Activated T-helper 1 cell treated with anti-CD3 and anti-CD28 coated beads, Interleukin-2, amount 50 U/mL, for 16 hours (primary cell): Measurements from ENCODE around the gene THG1L.

ENCODE experiments used
- DNase-seq, 2 donors: peaks; one replicate each; pipeline ENCODE4 v3.0.0-alpha.2; 2020; ENCODE audit warnings: low read depth in 1 of 2, low spot score in 1 of 2

The THG1L gene

GRCh38 chr5:157756122-157756521 lies 24.9 kb downstream of the THG1L start:
- DNase-seq = no peak

- DNase-seq = no peak
Measured at GRCh38 chr5:157758706-157759105, 27.5 kb downstream of the THG1L start.

- DNase-seq = no peak
Measured at GRCh38 chr5:157761690-157762621, 30.7 kb downstream of the THG1L start.

- DNase-seq = no peak
Measured at GRCh38 chr5:157764531-157764930, 33.3 kb downstream of the THG1L start.

- no peak for DNase-seq
Measured at GRCh38 chr5:157766442-157766841, 35.2 kb downstream of the THG1L start.

- DNase-seq = no peak
Measured at GRCh38 chr5:157766902-157767301, 35.7 kb downstream of the THG1L start.

GRCh38 chr5:157767689-157768088 lies 36.5 kb downstream of the THG1L start:
- no peak for DNase-seq

GRCh38 chr5:157770665-157771064 lies 39.4 kb downstream of the THG1L start:
- DNase-seq = no peak

GRCh38 chr5:157772127-157772526 lies 40.9 kb downstream of the THG1L start:
- DNase-seq = no peak

GRCh38 chr5:157778121-157778805 lies 47.0 kb downstream of the THG1L start:
- no peak for DNase-seq

GRCh38 chr5:157779221-157779620 lies 48.0 kb downstream of the THG1L start:
- no peak for DNase-seq

GRCh38 chr5:157785801-157786200 lies 54.6 kb downstream of the THG1L start:
- DNase-seq = no peak
